Measurements from ENCODE around the gene CHKB.

The CHKB gene

GRCh38 chr22:50605613-50606074 lies 23.0 kb upstream of the CHKB start:
- ChIA-PET CTCF (interaction anchor here (1.4 kb wide), 1 partner anchor 16 kb away, joined by 6 read pairs; no protein-coding TSS in a partner anchor), POLR2A (no interaction called here)
- no peak for TF ChIP-seq BHLHE40 (IDR thresholded peaks at IDR 0.05; ENCODE audit: borderline replicate concordance)
- no peak for TF ChIP-seq TARDBP (IDR thresholded peaks at IDR 0.05)
- no peak for TF ChIP-seq LEF1 (IDR thresholded peaks at IDR 0.05; ENCODE audit: borderline replicate concordance)
- no peak for TF ChIP-seq CTBP1 (IDR thresholded peaks at IDR 0.05; ENCODE audit: borderline replicate concordance)
- TF ChIP-seq SP1 (IDR thresholded peaks at IDR 0.05): no peak
- TF ChIP-seq FOXK2 (IDR thresholded peaks at IDR 0.05): no peak
- TF ChIP-seq SUZ12 (IDR thresholded peaks at IDR 0.05): no peak
- no peak for DNase-seq (ENCODE audit: extremely low spot score)

- TF ChIP-seq NFRKB (IDR thresholded peaks at IDR 0.05) (no peak), ZNF384 (IDR thresholded peaks at IDR 0.05) (no peak), FOXM1 (IDR thresholded peaks at IDR 0.05; ENCODE audit: borderline replicate concordance) (no peak), ARNT (IDR thresholded peaks at IDR 0.05) (no peak), BHLHE40 (IDR thresholded peaks at IDR 0.05; ENCODE audit: borderline replicate concordance) (no peak), LEF1 (IDR thresholded peaks at IDR 0.05; ENCODE audit: borderline replicate concordance) (no peak), SUZ12 (IDR thresholded peaks at IDR 0.05) (no peak), SP1 (IDR thresholded peaks at IDR 0.05) (no peak), ELF4 (IDR thresholded peaks at IDR 0.05) (no peak), L3MBTL2 (conservative IDR thresholded peaks at IDR 0.05) (no peak), HDGF (IDR thresholded peaks at IDR 0.05; ENCODE audit: borderline replicate concordance) (no peak), TARDBP (IDR thresholded peaks at IDR 0.05) (no peak), CTBP1 (IDR thresholded peaks at IDR 0.05; ENCODE audit: borderline replicate concordance) (no peak), PKNOX1 (IDR thresholded peaks at IDR 0.05) (no peak), FOXK2 (IDR thresholded peaks at IDR 0.05) (no peak)
- ChIA-PET POLR2A (no interaction called here), CTCF (no interaction called here)
- DNase-seq (ENCODE audit: extremely low spot score): no peak
Measured at GRCh38 chr22:50605002-50605612, 22.5 kb upstream of the CHKB start.

- no peak for DNase-seq (ENCODE audit: extremely low spot score)
- ChIA-PET CTCF (interaction anchor here (0.5 kb wide), 1 partner anchor 16 kb away, joined by 3 read pairs; no protein-coding TSS in a partner anchor), POLR2A (no interaction called here)
- TF ChIP-seq FOXM1 (IDR thresholded peaks at IDR 0.05; ENCODE audit: borderline replicate concordance) (no peak), SUZ12 (IDR thresholded peaks at IDR 0.05) (no peak), ELF4 (IDR thresholded peaks at IDR 0.05) (no peak), TARDBP (IDR thresholded peaks at IDR 0.05) (no peak), NFRKB (IDR thresholded peaks at IDR 0.05) (no peak), BHLHE40 (IDR thresholded peaks at IDR 0.05; ENCODE audit: borderline replicate concordance) (no peak), ZNF384 (IDR thresholded peaks at IDR 0.05) (no peak), CTBP1 (IDR thresholded peaks at IDR 0.05; ENCODE audit: borderline replicate concordance) (no peak)
Measured at GRCh38 chr22:50604256-50605001, 21.8 kb upstream of the CHKB start.

- ChIA-PET CTCF (interaction anchor here (0.5 kb wide), 1 partner anchor 17 kb away, joined by 3 read pairs; no protein-coding TSS in a partner anchor), POLR2A (no interaction called here)
- DNase-seq (ENCODE audit: extremely low spot score): no peak
- TF ChIP-seq BHLHE40 (IDR thresholded peaks at IDR 0.05; ENCODE audit: borderline replicate concordance): no peak
- TF ChIP-seq CTBP1 (IDR thresholded peaks at IDR 0.05; ENCODE audit: borderline replicate concordance): no peak
- no peak for TF ChIP-seq ARNT (IDR thresholded peaks at IDR 0.05)
- no peak for TF ChIP-seq ZNF384 (IDR thresholded peaks at IDR 0.05)
- no peak for TF ChIP-seq HDGF (IDR thresholded peaks at IDR 0.05; ENCODE audit: borderline replicate concordance)
- no peak for TF ChIP-seq FOXK2 (IDR thresholded peaks at IDR 0.05)
- TF ChIP-seq SUZ12 (IDR thresholded peaks at IDR 0.05): no peak
- TF ChIP-seq FOXM1 (IDR thresholded peaks at IDR 0.05; ENCODE audit: borderline replicate concordance): no peak
- no peak for TF ChIP-seq PKNOX1 (IDR thresholded peaks at IDR 0.05)
- TF ChIP-seq LEF1 (IDR thresholded peaks at IDR 0.05; ENCODE audit: borderline replicate concordance): no peak
- no peak for TF ChIP-seq ELF4 (IDR thresholded peaks at IDR 0.05)
- TF ChIP-seq TARDBP (IDR thresholded peaks at IDR 0.05): no peak
- TF ChIP-seq FOXA1 (IDR thresholded peaks at IDR 0.05): no peak
- TF ChIP-seq NFRKB (IDR thresholded peaks at IDR 0.05): no peak
- TF ChIP-seq L3MBTL2 (conservative IDR thresholded peaks at IDR 0.05): no peak
Measured at GRCh38 chr22:50603511-50604255, 21.0 kb upstream of the CHKB start.

- ChIA-PET CTCF (no interaction called here), POLR2A (interaction anchor here (0.8 to 1.6 kb wide), 6 partner anchors 7 to 77 kb away, joined by 3 to 8 read pairs (median 4); partner anchors contain the start of genes CHKB, SCO2 and SYCE3)
- DNase-seq (ENCODE audit: extremely low spot score): no peak
- TF ChIP-seq FOXA1 (IDR thresholded peaks at IDR 0.05) (no peak), SUZ12 (IDR thresholded peaks at IDR 0.05) (no peak), CTBP1 (IDR thresholded peaks at IDR 0.05; ENCODE audit: borderline replicate concordance) (no peak), NFRKB (IDR thresholded peaks at IDR 0.05) (no peak), PKNOX1 (IDR thresholded peaks at IDR 0.05) (no peak), TARDBP (IDR thresholded peaks at IDR 0.05) (no peak), ELF4 (IDR thresholded peaks at IDR 0.05) (no peak), ZNF384 (IDR thresholded peaks at IDR 0.05) (no peak), HDGF (IDR thresholded peaks at IDR 0.05; ENCODE audit: borderline replicate concordance) (no peak), LEF1 (IDR thresholded peaks at IDR 0.05; ENCODE audit: borderline replicate concordance) (no peak), ARNT (IDR thresholded peaks at IDR 0.05) (no peak)
Measured at GRCh38 chr22:50602338-50602700, 19.7 kb upstream of the CHKB start.

Measured in HEK293T (cell line).